Breast epithelium (tissue), 3 donors: ENCODE measurements around the gene AGRN.

Experiments used
- CTCF ChIP-seq, 3 donors: fragments of 450-650 bp; IDR thresholded peaks; one replicate each; pipeline ENCODE4 v1.5.1; 2016 to 2017; ENCODE audit warnings: antibody characterized with exemption in 3 of 3, mild to moderate bottlenecking in 3 of 3, moderate library complexity in 3 of 3
- POLR2A ChIP-seq: fragments of 450-650 bp; IDR thresholded peaks from one replicate; pipeline ENCODE4 v1.6.1; 2016; ENCODE audit warnings: antibody characterized with exemption, mild to moderate bottlenecking, moderate library complexity
- POLR2AphosphoS5 ChIP-seq, 3 donors: sonication (generic); formaldehyde crosslinking; IDR thresholded peaks; one replicate each; pipeline ENCODE4 v1.6.1; 2017; ENCODE audit warnings: antibody characterized with exemption in 3 of 3

- TF ChIP-seq CTCF (IDR thresholded peaks at IDR 0.05) (no peak), POLR2A (no peak), POLR2AphosphoS5 (IDR thresholded peaks at IDR 0.05) (no peak)
Observed at GRCh38 chr1:1041092-1041523, 21.2 kb downstream of the AGRN start.
